Suppressor macrophage treated with lipopolysaccharide for 4 hours (primary cell): ENCODE results near the gene TOX2.

ENCODE experiments used
- DNase-seq: peaks from one replicate; pipeline ENCODE4 v3.0.0-alpha.2; 2020

The TOX2 gene

GRCh38 chr20:44113618-44114376 is 199.1 kb downstream of the TOX2 start:
- no peak for DNase-seq

GRCh38 chr20:44115181-44115580 is 200.5 kb downstream of the TOX2 start:
- DNase-seq, result no peak

GRCh38 chr20:44115762-44116644 is 201.4 kb downstream of the TOX2 start:
- DNase-seq, result no peak

- no peak for DNase-seq
These were observed 202.9 kb downstream of the TOX2 start for GRCh38 chr20:44117296-44118184.

- DNase-seq, result no peak
These were observed 203.8 kb downstream of the TOX2 start for GRCh38 chr20:44118185-44119033.
